HCT116 (cell line): Measurements from ENCODE around the gene MBP. TPM values are rescaled to one million over a fixed set of nuclear protein-coding genes. Genes with fewer than 3 reads are reported as not detected.

Experiments
- ATAC-seq: fragments of 200-7000 bp; cut with Tn5 transposase; 2 replicates; pipeline ENCODE4 v1.9.1; 2020; ENCODE audit warnings: mild to moderate bottlenecking, moderate library complexity
- BruUV-seq: library from RNA; stranded (reverse); fragments of 400-500 nt; replicated peaks from 2 replicates; lab custom pipeline; 2021; lab: Mats Ljungman, UMichigan
- CTCF ChIA-PET: fragments of 300-600 bp; sonication (Branson Sonifier 250); formaldehyde crosslinking; loops from one replicate; lab custom pipeline; 2021; ENCODE audit warnings: antibody characterized with exemption; lab: Charles Lee
- POLR2A ChIA-PET: fragments of 300-600, 350-600 bp; sonication (Branson Sonifier 250); formaldehyde crosslinking; loops from one replicate; lab custom pipeline; 2021; ENCODE audit warnings: antibody characterized with exemption; lab: Charles Lee
- RAD21 ChIA-PET, 2 experiments: fragments of 300-600 bp; sonication (Branson Sonifier 250); formaldehyde crosslinking; loops; one replicate each; lab custom pipeline; 2023; ENCODE audit warnings: low total read pairs in 2 of 2; ENCODE audit not compliant: uncharacterized antibody in 2 of 2, unreplicated experiment in 2 of 2, low non-redundant PET in 1 of 2; lab: Charles Lee
- DNase-seq: peaks from one replicate; pipeline ENCODE4 v3.0.0-alpha.2; 2010; ENCODE audit warnings: low read depth, low spot score
- H2AFZ ChIP-seq: fragments of 200-600 bp; shearing (Covaris generic), sonication (generic); 2 replicates; pipeline ENCODE4 v1.6.1; 2017; ENCODE audit warnings: low read depth, mixed run types, mixed read lengths, antibody characterized with exemption, low read length; ENCODE audit not compliant: poor library complexity, severe bottlenecking
- H3K27ac ChIP-seq: 2 replicates; pipeline ENCODE4 v1.5.1; 2012; ENCODE audit warnings: low read depth, low read length
- H3K27me3 ChIP-seq: fragments of 200-600 bp; sonication (generic); 2 replicates; pipeline ENCODE4 v1.6.1; 2016; ENCODE audit warnings: mixed run types, low read length, mixed read lengths; ENCODE audit not compliant: insufficient read depth
- H3K36me3 ChIP-seq, 2 experiments: fragments of 200-500 bp in 1 of 2; fragments of 200-600 bp in 1 of 2; sonication (Bioruptor generic) in 1 of 2; sonication (generic) in 1 of 2; 2 replicates each; pipeline versions ENCODE4 v1.5.1 to v1.6.1; 2014 to 2016; ENCODE audit warnings: low read length in 2 of 2, inconsistent platforms in 1 of 2, mixed read lengths in 1 of 2, mixed run types in 1 of 2; ENCODE audit not compliant: insufficient read depth in 2 of 2, control insufficient read depth in 1 of 2
- H3K4me1 ChIP-seq, 2 experiments: fragments of 200-600 bp in 1 of 2; sonication (generic) in 1 of 2; 2 replicates each; pipeline versions ENCODE4 v1.5.1 to v1.6.1; 2012 to 2017; ENCODE audit warnings: low read length in 2 of 2, inconsistent platforms in 1 of 2, mild to moderate bottlenecking in 1 of 2, mixed read lengths in 1 of 2, mixed run types in 1 of 2, moderate library complexity in 1 of 2; ENCODE audit not compliant: insufficient read depth in 2 of 2, control insufficient read depth in 1 of 2
- H3K4me2 ChIP-seq: fragments of 200-600 bp; sonication (generic); 2 replicates; pipeline ENCODE4 v1.6.1; 2017; ENCODE audit warnings: mixed run types, low read length, mixed read lengths
- H3K4me3 ChIP-seq, 2 experiments: fragments of 200-600 bp in 1 of 2; sonication (generic) in 1 of 2; replicated peaks in 1 of 2; 2 replicates each; pipeline ENCODE4 v1.5.1; 2011 to 2016; ENCODE audit warnings: low read length in 2 of 2, control low read depth in 1 of 2, low read depth in 1 of 2, mild to moderate bottlenecking in 1 of 2, mixed read lengths in 1 of 2, mixed run types in 1 of 2
- H3K79me2 ChIP-seq: fragments of 200-600 bp; sonication (generic); 2 replicates; pipeline ENCODE4 v1.6.1; 2017; ENCODE audit warnings: mild to moderate bottlenecking, mixed run types, low read length, moderate library complexity, mixed read lengths; ENCODE audit not compliant: insufficient read depth
- H3K9ac ChIP-seq: fragments of 200-600 bp; sonication (generic); 2 replicates; pipeline ENCODE4 v1.6.1; 2016; ENCODE audit warnings: low read length, mixed read lengths
- H3K9me2 ChIP-seq: fragments of 200-600 bp; sonication (generic), shearing (Covaris generic); 2 replicates; pipeline ENCODE4 v1.6.1; 2017; ENCODE audit warnings: mixed run types, mild to moderate bottlenecking, moderate library complexity; ENCODE audit not compliant: insufficient read depth
- H3K9me3 ChIP-seq, 2 experiments: fragments of 200-500 bp in 1 of 2; fragments of 200-600 bp in 1 of 2; sonication (Bioruptor generic) in 1 of 2; sonication (generic) in 1 of 2; 2 replicates each; pipeline ENCODE4 v1.6.1; 2014 to 2017; ENCODE audit warnings: low read length in 2 of 2, mixed read lengths in 2 of 2, inconsistent platforms in 1 of 2, low read depth in 1 of 2, mild to moderate bottlenecking in 1 of 2, mixed run types in 1 of 2, moderate library complexity in 1 of 2; ENCODE audit not compliant: control insufficient read depth in 1 of 2, insufficient read depth in 1 of 2
- H4K20me1 ChIP-seq: fragments of 200-600 bp; sonication (generic), shearing (Covaris generic); 2 replicates; pipeline ENCODE4 v1.6.1; 2017; ENCODE audit warnings: mixed run types, mild to moderate bottlenecking, moderate library complexity; ENCODE audit not compliant: insufficient read depth
- CEBPB ChIP-seq: IDR thresholded peaks from 2 replicates; pipeline ENCODE4 v1.6.1; 2012; ENCODE audit warnings: low read depth
- EGR1 ChIP-seq: IDR thresholded peaks from 2 replicates; pipeline ENCODE4 v1.6.1; 2012; ENCODE audit warnings: low read depth
- EZH2 ChIP-seq: fragments of 200-600 bp; sonication (generic); IDR thresholded peaks from 2 replicates; pipeline ENCODE4 v1.6.1; 2017; ENCODE audit warnings: antibody characterized with exemption, mixed run types
- FOSL1 ChIP-seq: IDR thresholded peaks from 2 replicates; pipeline ENCODE4 v1.6.1; 2012; ENCODE audit warnings: low read depth
- POLR2A ChIP-seq: IDR thresholded peaks from 2 replicates; pipeline ENCODE4 v1.7.0; 2011; ENCODE audit warnings: borderline replicate concordance; ENCODE audit not compliant: insufficient read depth, insufficient read length; ENCODE audit errors: extremely low read depth
- SIN3A ChIP-seq: IDR thresholded peaks from 2 replicates; pipeline ENCODE4 v1.6.1; 2012; ENCODE audit warnings: low read depth
- SP1 ChIP-seq: IDR thresholded peaks from 2 replicates; pipeline ENCODE4 v1.6.1; 2012; ENCODE audit warnings: low read depth
- YY1 ChIP-seq: IDR thresholded peaks from 2 replicates; pipeline ENCODE4 v1.6.1; 2011; ENCODE audit warnings: low read length, low read depth, moderate library complexity, mild to moderate bottlenecking; ENCODE audit not compliant: insufficient replicate concordance; ENCODE audit errors: extremely low read depth
- ZFX ChIP-seq: fragments of 450-650 bp; IDR thresholded peaks from 2 replicates; pipeline ENCODE4 v1.6.1; 2017
- intact Hi-C: fragments of 100-400 bp; cut with micrococcal nuclease; formaldehyde crosslinking; loops from 2 replicates; pipeline ENCODE4 v1.10.0; 2022
- total RNA-seq: library from RNA; stranded (reverse); gene quantifications from one replicate; pipeline ENCODE4 v1.2.1, GENCODE V29; 2021; ENCODE audit not compliant: unreplicated experiment
- TF ChIP-seq, protein P1 (sequence below), 3 experiments: fragments of 200-600 bp in 1 of 3; sonication (generic) in 1 of 3; IDR thresholded peaks in 2 of 3; conservative IDR thresholded peaks in 1 of 3; 2 replicates each; pipeline ENCODE4 v1.5.1; 2012 to 2017; ENCODE audit warnings: low read depth in 2 of 3, low read length in 2 of 3, antibody characterized with exemption in 1 of 3, borderline replicate concordance in 1 of 3, control low read depth in 1 of 3, mild to moderate bottlenecking in 1 of 3, mixed read lengths in 1 of 3, mixed run types in 1 of 3, moderate library complexity in 1 of 3; ENCODE audit not compliant: insufficient read depth in 1 of 3
- TF ChIP-seq, protein P2 (sequence below): IDR thresholded peaks from 2 replicates; pipeline ENCODE4 v1.6.1; 2012; ENCODE audit warnings: low read depth
- TF ChIP-seq, protein P3 (sequence below): IDR thresholded peaks from 2 replicates; pipeline ENCODE4 v1.6.1; 2012
- TF ChIP-seq, protein P4 (sequence below): IDR thresholded peaks from 2 replicates; pipeline ENCODE4 v1.6.1; 2012

The MBP gene
- total RNA-seq, 1 experiment from 2014 or later = 34.9 TPM

DNA sequence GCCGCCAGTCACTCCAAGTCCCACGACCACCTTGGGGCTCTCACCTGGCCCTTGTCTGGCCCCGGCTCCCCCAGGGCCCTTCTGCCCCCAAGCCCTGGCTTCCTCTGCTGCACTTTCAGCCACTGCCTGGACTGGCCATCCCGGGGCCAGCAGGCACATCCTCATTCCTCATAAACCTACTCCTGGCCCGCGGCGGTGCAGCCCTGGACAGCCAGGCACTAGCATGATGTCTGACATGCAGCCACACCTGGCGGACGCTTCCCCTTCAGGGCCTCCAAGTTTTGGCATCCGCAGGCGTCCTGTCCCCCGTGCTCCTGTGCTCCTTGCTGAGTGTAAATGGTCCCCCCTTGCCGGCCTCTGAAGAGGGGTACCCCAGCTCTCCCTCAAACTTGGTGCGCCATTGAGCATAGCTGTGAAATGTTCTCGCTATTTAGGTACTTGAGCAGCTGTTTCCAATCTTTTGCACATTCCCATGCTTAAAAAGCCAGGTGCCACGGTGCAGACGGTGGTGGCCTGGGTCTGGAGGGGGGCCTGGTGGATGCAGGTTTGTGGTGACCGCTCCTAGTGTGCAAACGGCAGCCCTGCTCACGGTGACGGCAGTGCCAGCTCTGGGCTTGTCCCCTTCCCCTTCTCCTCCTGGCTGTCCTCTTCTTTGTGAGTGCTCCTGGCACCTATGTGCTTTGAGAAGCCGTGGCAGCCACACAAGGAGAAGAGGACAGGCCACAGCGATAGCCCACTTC, 123.8 kb downstream of the MBP start (continued):
- TF ChIP-seq, protein P1, sequence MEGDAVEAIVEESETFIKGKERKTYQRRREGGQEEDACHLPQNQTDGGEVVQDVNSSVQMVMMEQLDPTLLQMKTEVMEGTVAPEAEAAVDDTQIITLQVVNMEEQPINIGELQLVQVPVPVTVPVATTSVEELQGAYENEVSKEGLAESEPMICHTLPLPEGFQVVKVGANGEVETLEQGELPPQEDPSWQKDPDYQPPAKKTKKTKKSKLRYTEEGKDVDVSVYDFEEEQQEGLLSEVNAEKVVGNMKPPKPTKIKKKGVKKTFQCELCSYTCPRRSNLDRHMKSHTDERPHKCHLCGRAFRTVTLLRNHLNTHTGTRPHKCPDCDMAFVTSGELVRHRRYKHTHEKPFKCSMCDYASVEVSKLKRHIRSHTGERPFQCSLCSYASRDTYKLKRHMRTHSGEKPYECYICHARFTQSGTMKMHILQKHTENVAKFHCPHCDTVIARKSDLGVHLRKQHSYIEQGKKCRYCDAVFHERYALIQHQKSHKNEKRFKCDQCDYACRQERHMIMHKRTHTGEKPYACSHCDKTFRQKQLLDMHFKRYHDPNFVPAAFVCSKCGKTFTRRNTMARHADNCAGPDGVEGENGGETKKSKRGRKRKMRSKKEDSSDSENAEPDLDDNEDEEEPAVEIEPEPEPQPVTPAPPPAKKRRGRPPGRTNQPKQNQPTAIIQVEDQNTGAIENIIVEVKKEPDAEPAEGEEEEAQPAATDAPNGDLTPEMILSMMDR (IDR thresholded peaks at IDR 0.05 in 2 of 3, conservative IDR thresholded peaks at IDR 0.05 in 1 of 3; ENCODE audit: borderline replicate concordance in 1 of 3, insufficient read depth in 1 of 3, low read depth in 2 of 3, low read length in 2 of 3) = no peak
- TF ChIP-seq ZFX = no peak
- TF ChIP-seq, protein P2, sequence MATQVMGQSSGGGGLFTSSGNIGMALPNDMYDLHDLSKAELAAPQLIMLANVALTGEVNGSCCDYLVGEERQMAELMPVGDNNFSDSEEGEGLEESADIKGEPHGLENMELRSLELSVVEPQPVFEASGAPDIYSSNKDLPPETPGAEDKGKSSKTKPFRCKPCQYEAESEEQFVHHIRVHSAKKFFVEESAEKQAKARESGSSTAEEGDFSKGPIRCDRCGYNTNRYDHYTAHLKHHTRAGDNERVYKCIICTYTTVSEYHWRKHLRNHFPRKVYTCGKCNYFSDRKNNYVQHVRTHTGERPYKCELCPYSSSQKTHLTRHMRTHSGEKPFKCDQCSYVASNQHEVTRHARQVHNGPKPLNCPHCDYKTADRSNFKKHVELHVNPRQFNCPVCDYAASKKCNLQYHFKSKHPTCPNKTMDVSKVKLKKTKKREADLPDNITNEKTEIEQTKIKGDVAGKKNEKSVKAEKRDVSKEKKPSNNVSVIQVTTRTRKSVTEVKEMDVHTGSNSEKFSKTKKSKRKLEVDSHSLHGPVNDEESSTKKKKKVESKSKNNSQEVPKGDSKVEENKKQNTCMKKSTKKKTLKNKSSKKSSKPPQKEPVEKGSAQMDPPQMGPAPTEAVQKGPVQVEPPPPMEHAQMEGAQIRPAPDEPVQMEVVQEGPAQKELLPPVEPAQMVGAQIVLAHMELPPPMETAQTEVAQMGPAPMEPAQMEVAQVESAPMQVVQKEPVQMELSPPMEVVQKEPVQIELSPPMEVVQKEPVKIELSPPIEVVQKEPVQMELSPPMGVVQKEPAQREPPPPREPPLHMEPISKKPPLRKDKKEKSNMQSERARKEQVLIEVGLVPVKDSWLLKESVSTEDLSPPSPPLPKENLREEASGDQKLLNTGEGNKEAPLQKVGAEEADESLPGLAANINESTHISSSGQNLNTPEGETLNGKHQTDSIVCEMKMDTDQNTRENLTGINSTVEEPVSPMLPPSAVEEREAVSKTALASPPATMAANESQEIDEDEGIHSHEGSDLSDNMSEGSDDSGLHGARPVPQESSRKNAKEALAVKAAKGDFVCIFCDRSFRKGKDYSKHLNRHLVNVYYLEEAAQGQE = no peak
- TF ChIP-seq SIN3A = no peak
- TF ChIP-seq, all 23 proteins: peak for 0

DNA sequence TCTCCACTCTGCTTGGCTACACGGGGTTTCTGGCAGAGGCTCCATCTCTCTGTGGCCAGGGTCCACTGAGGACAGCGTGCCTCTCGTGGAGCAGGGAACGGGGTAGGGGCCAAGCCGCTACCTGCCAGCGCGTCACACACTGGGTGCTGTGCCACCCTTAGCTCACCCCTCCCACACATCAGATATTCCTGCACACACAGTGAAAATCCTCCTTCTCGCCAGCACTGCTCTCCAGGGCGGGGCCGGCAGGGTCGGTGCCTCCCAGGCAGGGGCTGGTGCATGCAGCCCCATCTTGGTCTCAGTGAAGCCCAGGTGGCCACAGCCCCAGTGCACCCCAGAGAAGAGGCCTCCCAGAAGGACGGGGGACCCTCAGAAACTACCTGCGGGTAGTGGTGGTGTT, 124.6 kb downstream of the MBP start:
- no peak for ATAC-seq
- CTCF ChIA-PET = no interaction called here
- TF ChIP-seq POLR2A = no peak
- no peak for TF ChIP-seq EGR1
- TF ChIP-seq, protein P3, sequence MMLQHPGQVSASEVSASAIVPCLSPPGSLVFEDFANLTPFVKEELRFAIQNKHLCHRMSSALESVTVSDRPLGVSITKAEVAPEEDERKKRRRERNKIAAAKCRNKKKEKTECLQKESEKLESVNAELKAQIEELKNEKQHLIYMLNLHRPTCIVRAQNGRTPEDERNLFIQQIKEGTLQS = no peak
- no peak for TF ChIP-seq ZFX
- no peak for TF ChIP-seq EZH2
- no peak for TF ChIP-seq CEBPB
- TF ChIP-seq FOSL1 = no peak
- TF ChIP-seq SP1 = no peak
- TF ChIP-seq, protein P2 = no peak
- TF ChIP-seq, protein P4, sequence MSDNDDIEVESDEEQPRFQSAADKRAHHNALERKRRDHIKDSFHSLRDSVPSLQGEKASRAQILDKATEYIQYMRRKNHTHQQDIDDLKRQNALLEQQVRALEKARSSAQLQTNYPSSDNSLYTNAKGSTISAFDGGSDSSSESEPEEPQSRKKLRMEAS = no peak
- no peak for TF ChIP-seq YY1

More for the DNA sequence above, 124.6 kb downstream of the MBP start:
- no peaks in the 10 kb centered on the region for H4K20me1 ChIP-seq
- H3K4me1 ChIP-seq = no peaks in the 10 kb centered on the region
- RAD21 ChIA-PET = no interaction called here
- BruUV-seq = no TSS peak
- POLR2A ChIA-PET = no interaction called here
- no peak overlapping the region for H3K4me3 ChIP-seq
- H3K27ac ChIP-seq = no peak overlapping the region
- H2AFZ ChIP-seq = no peak overlapping the region
- no peaks in the 10 kb centered on the region for H3K9me3 ChIP-seq
- H3K79me2 ChIP-seq = no peaks in the 10 kb centered on the region
- no peaks in the 10 kb centered on the region for H3K27me3 ChIP-seq
- no peak for DNase-seq
- H3K36me3 ChIP-seq = no peaks in the 10 kb centered on the region
- no peak overlapping the region for H3K4me2 ChIP-seq
- intact Hi-C loops = loop anchor here (10.0 kb wide), 3 partner anchors 47 to 1977 kb away; partner anchors contain the start of gene MBP
- no peaks in the 10 kb centered on the region for H3K9me2 ChIP-seq
- no peak overlapping the region for H3K9ac ChIP-seq
